Cardiac fibroblast (primary cell): Measurements from ENCODE around the gene COMMD4.
"Not testable (repeated sequence)": the region's sequence is repeated elsewhere in the genome, so short reads cannot be mapped to it uniquely, and the experiment has no call there.

ENCODE experiments used
- DNase-seq, 2 donors: peaks; one replicate each; pipeline versions ENCODE4 v3.0.0 to v3.0.0-alpha.2; 2010; ENCODE audit warnings: low read depth in 2 of 2
- H3K4me3 ChIP-seq, 2 donors: replicated peaks in 1 of 2; 1 replicate in 1 of 2; 2 replicates in 1 of 2; pipeline ENCODE4 v1.5.1; 2011; ENCODE audit warnings: low read depth in 2 of 2, low read length in 2 of 2, mild to moderate bottlenecking in 2 of 2, moderate library complexity in 1 of 2
- TF ChIP-seq, protein P1 (sequence below): IDR thresholded peaks from one replicate; pipeline ENCODE4 v1.5.1; 2011; ENCODE audit warnings: low read depth, mild to moderate bottlenecking, low read length, inconsistent platforms

The COMMD4 gene

DNA sequence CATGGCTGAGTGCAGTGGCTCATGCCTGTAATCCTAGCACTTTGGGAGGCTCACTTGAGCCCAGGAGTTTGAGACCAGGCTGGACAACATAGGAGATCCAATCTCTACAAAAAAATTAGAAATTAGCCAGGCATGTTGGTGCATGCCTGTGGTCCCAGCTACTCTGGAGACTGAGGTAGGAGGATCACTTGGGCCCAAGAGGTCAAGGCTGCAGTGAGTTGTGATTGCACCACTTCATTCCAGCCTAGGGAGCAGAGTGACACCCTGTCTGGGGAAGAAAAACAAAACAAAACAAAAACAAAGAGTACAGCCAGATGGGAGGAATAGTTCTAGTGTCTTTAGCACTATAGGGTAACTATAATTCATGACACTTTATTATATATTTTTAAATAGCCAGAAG is 26.2 kb upstream of the COMMD4 start:
- H3K4me3 ChIP-seq = no peak overlapping the region
- DNase-seq = peak; percentile 10 to 54
- TF ChIP-seq, protein P1, sequence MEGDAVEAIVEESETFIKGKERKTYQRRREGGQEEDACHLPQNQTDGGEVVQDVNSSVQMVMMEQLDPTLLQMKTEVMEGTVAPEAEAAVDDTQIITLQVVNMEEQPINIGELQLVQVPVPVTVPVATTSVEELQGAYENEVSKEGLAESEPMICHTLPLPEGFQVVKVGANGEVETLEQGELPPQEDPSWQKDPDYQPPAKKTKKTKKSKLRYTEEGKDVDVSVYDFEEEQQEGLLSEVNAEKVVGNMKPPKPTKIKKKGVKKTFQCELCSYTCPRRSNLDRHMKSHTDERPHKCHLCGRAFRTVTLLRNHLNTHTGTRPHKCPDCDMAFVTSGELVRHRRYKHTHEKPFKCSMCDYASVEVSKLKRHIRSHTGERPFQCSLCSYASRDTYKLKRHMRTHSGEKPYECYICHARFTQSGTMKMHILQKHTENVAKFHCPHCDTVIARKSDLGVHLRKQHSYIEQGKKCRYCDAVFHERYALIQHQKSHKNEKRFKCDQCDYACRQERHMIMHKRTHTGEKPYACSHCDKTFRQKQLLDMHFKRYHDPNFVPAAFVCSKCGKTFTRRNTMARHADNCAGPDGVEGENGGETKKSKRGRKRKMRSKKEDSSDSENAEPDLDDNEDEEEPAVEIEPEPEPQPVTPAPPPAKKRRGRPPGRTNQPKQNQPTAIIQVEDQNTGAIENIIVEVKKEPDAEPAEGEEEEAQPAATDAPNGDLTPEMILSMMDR = no peak

DNA sequence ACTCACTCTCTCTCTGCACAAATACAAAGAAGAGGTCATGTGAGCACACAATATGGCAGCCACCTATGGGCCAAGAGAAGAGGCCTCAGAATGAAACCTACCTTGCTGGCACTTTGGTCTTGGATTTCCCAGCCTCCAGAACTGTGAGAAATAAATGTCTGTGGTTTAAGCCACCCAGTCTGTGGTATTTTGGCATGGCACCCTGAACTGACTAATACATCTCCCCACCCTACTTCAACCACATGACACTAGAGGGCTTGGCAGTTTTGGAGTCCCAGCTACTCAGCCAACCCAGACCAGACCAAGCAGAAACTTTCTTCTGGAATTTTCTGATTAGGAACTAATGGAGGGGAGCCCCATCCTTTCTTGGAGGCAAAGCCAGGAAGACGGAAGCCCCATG is 23.3 kb upstream of the COMMD4 start:
- DNase-seq = peak; percentile 45 to 56
- H3K4me3 ChIP-seq = not testable (repeated sequence)

- TF ChIP-seq, protein P1 = no peak
- H3K4me3 ChIP-seq = no peak overlapping the region
- no peak for DNase-seq
These were observed 22.6 kb upstream of the COMMD4 start for GRCh38 chr15:75313116-75313845.

- TF ChIP-seq, protein P1 = no peak
These were observed 21.1 kb upstream of the COMMD4 start for GRCh38 chr15:75314552-75315290.

DNA sequence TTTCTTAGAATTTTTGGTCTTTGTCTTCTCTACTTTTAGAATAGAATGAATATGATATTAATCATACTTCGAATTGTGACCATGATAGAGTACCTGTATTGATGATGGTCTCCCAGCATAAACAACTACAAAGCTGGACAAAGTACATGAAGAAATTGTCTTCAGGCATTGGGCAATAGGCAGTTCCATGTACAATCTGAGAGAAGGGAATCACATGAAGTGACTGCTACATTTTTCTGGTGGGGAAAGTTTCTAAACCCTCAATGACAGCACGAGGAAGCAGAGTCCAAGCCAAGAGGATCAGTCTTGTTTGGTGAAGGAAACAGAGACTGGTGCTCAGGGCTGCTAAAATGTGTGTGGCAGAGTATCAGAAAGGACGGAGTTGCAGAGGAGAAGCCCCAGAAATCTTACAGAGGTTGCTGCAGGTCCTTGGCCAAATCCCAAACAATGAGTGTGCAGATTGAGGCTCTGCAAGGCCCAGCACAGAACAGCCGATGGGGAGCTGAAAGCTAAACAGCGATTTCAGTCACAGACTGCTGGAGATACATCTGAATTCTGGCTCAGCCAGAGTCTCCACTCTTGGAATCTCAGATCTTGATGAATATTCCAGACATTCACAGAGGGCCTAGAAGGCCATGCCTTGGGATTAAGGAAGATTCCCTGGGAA is 16.5 kb upstream of the COMMD4 start:
- peak; percentile 9 to 17 for DNase-seq
- not testable (repeated sequence) for H3K4me3 ChIP-seq

More at GRCh38 chr15:75314552-75315290, 21.1 kb upstream of the COMMD4 start:
- H3K4me3 ChIP-seq = no peak overlapping the region
- DNase-seq = no peak

GRCh38 chr15:75321711-75322110 is 14.2 kb upstream of the COMMD4 start:
- no peak for DNase-seq
- TF ChIP-seq, protein P1 = no peak
- no peak overlapping the region for H3K4me3 ChIP-seq

GRCh38 chr15:75325922-75326321 is 9.9 kb upstream of the COMMD4 start:
- no peak overlapping the region for H3K4me3 ChIP-seq
- no peak for DNase-seq
- TF ChIP-seq, protein P1 = no peak
